ENCODE results near the gene PARD3B.

Gene PARD3B

DNA sequence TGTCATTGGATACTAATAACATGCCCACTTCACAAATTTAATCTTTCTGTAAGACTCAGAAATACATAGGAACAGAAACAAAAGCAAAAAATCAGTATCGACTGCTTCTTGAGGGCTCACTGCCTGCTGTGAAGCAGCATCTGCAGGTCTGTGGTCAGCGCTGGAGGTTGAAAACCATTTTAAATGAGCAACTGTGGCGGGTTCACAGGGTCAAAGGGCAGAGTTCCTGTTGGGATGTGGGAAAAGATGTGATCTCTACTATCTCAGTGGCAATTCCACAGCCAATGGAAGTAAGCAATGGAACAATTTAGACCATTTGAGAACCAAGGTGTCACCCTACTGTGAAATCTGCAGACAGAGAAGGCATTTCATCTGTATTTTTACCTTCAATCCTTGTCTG, 468.3 kb downstream of the PARD3B start:
- DNase-seq (ENCODE audit: insufficient read length, low spot score) (no peak), FAIRE-seq (no peak)
- TF ChIP-seq POLR2A (IDR thresholded peaks at IDR 0.05; ENCODE audit: low read depth, low read length), result no peak

DNA sequence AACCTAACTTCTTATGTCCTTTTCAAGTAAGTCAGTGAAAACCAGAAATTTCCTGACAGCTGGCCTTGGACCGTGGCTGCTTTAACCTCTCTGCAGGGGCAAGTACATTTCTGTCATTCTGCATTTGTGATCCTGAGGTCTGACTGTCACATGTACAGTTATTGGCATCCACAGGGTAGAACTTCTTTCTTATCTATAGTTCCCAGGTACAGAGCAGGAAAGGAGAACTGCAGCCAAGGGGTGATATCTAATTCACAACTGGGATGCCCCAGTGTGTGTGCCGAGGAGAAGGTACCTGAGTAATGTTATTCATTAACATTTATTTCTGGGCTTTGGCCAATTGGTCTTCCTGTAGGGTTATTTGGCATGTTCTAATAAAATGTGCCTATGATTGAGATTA, 468.9 kb downstream of the PARD3B start:
- TF ChIP-seq POLR2A (IDR thresholded peaks at IDR 0.05; ENCODE audit: low read depth, low read length), result no peak
- DNase-seq (ENCODE audit: insufficient read length, low spot score) (no peak), FAIRE-seq (no peak)

DNA sequence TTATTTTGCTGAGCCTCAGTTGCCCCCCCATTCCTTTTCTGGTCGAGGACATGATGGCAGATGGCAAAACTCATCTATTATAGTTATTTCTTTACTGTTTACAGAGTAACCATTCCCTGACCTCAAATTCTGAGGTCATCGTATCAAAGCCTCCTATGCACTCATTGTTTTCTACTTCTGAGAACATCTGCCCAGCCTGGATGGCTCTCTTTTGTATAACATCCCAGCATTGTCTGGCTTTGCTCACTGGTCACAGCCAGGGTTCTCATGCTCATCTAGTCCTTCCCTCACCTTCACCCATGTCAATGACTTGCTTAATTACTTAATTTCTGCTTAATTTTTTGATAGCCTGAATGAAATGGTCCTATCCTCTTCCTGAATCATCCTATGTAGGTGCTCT, 472.1 kb downstream of the PARD3B start:
- DNase-seq (ENCODE audit: insufficient read length, low spot score), result no peak
- TF ChIP-seq POLR2A (IDR thresholded peaks at IDR 0.05; ENCODE audit: low read depth, low read length), result no peak
- FAIRE-seq, result peak; percentile 20

DNA sequence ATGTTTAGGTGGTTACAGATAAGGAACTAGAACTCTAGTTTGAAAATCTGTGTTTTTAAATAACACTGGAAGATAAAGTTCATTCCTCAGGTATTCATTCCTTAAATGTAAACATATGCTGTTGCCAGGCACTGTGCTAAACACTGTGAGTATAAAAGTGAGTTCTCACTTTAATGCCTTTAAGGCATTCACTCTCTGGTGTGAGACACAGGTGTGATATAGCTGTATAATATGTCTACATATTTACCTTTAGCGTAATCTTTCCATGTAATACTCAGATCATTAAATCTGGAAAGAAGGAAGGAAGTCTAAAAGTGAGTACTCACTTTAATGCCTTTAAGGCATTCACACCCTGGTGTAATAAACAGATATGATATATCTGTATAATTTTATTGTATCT, 472.6 kb downstream of the PARD3B start:
- TF ChIP-seq POLR2A (IDR thresholded peaks at IDR 0.05; ENCODE audit: low read depth, low read length), result no peak
- FAIRE-seq (no peak), DNase-seq (ENCODE audit: insufficient read length, low spot score) (no peak)

DNA sequence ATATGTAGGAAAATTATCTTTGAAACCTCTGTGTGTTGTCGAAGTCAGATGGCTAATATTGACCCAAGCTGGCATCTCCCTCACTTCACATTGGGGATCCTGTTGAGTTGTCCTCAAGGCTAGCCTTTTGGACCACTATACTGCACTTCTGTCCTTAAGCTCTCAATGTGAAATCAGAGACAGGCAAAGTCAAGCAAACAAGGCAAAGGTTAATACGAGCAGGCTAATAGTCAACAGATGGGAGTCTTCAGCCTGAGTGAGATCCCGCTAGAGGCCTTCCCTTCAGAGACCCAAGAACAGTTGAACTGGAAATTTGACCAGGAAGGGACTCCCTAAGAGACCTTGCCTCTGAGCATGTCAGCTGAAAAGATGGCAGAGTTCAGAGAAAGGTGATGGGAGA, 475.4 kb downstream of the PARD3B start:
- TF ChIP-seq POLR2A (IDR thresholded peaks at IDR 0.05; ENCODE audit: low read depth, low read length), result no peak
- DNase-seq (ENCODE audit: insufficient read length, low spot score), result no peak
- no peak for FAIRE-seq

DNA sequence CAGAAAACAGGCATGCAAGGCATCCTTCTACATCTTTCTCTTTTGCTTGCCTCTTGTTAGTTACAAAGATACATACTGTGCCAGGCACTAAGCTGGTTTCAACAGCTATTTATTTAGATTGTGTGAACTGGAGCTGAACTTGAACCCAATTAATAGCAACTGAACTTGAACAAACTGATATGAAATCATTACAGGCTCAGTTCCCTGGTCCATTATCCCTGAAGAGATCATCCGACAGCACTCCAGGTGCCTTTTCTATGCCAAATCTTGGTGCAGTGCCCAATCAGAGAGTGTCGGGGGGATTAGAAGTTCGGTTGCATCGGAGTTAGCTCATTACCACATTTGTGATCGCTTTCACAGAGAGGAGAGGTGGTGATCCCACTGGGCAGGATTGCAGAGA, 477.6 kb downstream of the PARD3B start:
- DNase-seq (ENCODE audit: insufficient read length, low spot score), result no peak
- TF ChIP-seq POLR2A (IDR thresholded peaks at IDR 0.05; ENCODE audit: low read depth, low read length), result no peak
- no peak for FAIRE-seq

DNA sequence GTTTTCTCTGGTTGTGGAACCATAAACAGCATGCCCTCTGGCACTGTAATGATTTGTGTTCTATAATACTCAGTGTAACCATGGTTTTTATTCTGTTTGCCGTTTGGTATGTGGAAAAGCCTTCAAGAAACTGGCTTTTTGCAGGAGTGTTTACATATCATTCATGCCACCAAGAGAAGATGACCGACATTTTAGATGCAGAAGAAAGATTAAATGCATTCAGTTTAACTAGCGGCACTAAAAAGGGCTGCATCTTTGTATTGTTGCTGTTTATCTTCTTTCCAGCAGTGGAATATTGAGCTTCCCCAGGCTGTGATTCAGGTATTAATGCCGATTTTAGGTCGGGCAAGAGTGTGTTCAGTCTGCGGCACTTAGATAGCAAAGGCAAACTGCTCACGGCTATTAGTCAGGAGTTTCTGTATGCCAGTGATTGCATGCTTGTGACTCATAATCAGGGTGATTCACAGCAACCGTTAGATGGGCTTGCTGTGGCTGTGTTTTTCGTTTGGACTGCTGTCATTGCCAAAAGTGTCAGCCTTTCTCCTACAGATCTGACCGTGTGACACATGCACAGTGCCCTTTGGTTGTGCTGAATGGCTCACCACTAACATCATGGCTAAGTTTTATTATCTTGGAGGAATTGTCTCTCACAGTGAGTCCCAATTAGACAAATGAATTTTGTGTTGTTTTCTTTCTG, 479.7 kb downstream of the PARD3B start:
- FAIRE-seq (peak; percentile 100), DNase-seq (ENCODE audit: insufficient read length, low spot score) (peak; percentile 42)
- no peak for TF ChIP-seq POLR2A (IDR thresholded peaks at IDR 0.05; ENCODE audit: low read depth, low read length)

DNA sequence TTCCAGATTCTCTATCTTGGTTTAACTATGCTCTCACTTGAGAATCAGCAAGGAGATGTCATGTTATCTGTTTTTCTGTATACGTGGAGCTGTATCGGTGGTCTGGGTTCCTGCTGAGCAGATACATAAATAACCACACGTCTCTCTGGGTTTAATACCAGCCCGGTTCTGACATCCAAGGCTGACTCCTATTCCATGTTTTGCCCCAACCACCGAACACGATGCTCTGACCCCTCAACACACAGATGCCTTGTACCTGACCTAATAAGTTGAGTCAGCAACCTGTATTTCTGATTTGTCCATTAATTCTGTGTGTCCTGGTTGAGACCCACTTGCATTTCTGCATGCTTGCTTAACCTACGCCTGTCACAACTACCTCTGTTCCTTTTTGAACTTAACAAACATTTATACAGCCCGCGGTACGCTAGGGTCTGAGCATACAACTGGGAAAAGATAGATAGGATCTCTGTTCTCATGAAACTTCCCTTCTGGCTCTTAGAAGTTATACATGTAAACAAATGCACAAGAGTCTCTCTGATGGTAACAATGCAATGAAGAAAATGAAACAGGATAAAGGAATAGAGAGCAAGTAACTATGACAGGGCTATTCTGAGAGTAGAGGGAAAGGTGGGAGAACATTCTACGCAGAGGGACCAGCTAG, 480.4 kb downstream of the PARD3B start:
- FAIRE-seq (peak; percentile 43), DNase-seq (ENCODE audit: insufficient read length, low spot score) (no peak)
- no peak for TF ChIP-seq POLR2A (IDR thresholded peaks at IDR 0.05; ENCODE audit: low read depth, low read length)

DNA sequence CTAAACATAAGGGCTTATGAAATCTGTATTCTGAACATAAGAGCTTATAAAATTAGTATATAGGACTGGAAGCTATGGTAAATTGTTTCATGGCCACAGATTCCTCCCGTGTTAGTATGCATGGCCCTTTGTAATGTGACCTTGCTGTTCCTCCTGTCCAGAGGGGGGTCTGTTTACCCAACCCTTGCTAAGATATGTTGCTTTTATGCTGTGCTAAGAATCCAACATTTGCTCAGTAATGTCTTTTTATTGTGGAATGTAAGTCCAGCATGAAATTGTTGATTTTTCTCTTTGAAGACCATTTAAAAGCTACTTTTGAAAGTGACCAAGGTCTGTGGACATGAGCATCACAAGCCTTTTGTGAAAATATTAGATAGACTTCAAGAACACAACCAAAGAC, 485.4 kb downstream of the PARD3B start:
- DNase-seq (ENCODE audit: insufficient read length, low spot score) (no peak), FAIRE-seq (no peak)
- TF ChIP-seq POLR2A (IDR thresholded peaks at IDR 0.05; ENCODE audit: low read depth, low read length), result no peak

DNA sequence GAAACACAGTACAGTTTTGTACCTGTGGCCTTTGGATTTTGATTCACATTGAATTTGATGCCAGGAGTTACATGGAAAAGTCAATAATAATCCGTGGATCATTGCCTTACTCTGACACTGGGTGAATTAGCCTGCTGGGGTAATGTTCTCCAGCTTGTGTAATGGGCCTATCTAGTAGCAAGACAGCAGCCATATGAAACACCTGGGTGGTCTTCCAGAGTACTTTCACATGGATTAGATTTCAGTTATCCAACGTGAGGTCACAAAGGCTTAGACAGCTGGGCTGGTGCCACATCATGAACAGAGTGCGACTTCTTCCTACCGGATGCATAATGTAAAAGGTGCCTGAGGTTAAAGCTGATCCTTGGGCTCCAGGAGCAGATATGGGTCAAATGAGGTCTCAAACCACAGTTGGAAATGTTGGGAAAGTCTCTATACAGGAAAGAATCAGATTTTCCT, 486.8 kb downstream of the PARD3B start:
- FAIRE-seq, result no peak
- DNase-seq (ENCODE audit: insufficient read length, low spot score), result no peak
- no peak for TF ChIP-seq POLR2A (IDR thresholded peaks at IDR 0.05; ENCODE audit: low read depth, low read length)

DNA sequence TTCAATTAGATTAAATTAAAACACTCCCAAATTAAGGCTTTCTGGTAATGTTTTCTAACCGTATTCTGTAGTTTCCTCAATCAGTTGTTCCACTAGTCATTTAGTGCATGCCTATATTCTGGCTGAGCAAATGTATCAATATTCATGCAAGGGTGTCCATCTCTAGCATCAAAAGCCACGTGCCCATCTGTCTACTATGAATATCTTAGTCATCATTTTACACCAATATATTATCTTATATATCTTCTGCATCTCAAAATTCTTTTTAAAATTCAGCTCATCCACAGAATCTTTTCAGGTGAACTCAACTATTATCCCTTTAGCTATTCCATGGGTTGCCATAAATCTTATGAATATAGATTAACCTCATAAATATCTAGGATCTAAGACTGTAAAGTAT, 488.2 kb downstream of the PARD3B start:
- DNase-seq (ENCODE audit: insufficient read length, low spot score), result no peak
- FAIRE-seq, result no peak
- TF ChIP-seq POLR2A (IDR thresholded peaks at IDR 0.05; ENCODE audit: low read depth, low read length), result no peak

DNA sequence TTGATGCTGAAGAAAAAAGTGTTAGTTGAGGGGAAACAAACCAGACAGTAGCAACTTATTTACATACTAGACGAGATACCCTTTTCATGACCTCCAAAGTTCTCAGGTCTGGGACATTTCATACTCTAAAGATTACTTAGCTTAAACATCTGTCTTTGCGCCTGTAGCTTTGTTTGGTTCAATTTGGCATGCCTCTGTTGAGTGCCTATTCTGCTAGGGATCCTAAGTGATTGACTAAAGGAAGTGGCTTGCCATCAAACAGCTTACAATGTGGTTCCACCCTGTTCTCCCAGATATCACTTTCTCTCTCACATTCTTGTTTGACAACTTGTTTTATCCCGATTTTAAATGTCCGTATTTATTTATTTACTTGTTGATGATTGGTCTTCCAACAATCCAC, 488.8 kb downstream of the PARD3B start:
- FAIRE-seq (no peak), DNase-seq (ENCODE audit: insufficient read length, low spot score) (no peak)
- no peak for TF ChIP-seq POLR2A (IDR thresholded peaks at IDR 0.05; ENCODE audit: low read depth, low read length)

DNA sequence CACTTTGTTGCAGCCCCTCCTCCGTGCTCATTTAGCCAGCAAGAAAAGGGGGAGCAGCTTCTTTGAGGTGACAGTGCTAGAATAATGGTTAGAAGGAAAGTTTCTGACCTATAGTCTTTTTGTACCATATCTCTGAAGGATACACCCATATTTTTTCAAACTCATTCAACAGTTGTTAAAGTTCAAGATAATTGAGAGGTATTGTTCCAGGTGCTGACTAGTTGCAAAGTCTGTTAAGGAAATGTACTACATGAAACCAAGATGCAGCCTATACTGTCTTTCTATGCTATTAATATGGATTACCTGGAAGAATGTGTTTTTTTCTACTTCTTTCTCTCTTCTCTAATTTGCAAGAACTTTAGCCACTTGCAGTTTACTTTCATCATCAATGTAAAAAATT, 495.0 kb downstream of the PARD3B start:
- TF ChIP-seq POLR2A (IDR thresholded peaks at IDR 0.05; ENCODE audit: low read depth, low read length), result no peak
- DNase-seq (ENCODE audit: insufficient read length, low spot score), result no peak
- no peak for FAIRE-seq

DNA sequence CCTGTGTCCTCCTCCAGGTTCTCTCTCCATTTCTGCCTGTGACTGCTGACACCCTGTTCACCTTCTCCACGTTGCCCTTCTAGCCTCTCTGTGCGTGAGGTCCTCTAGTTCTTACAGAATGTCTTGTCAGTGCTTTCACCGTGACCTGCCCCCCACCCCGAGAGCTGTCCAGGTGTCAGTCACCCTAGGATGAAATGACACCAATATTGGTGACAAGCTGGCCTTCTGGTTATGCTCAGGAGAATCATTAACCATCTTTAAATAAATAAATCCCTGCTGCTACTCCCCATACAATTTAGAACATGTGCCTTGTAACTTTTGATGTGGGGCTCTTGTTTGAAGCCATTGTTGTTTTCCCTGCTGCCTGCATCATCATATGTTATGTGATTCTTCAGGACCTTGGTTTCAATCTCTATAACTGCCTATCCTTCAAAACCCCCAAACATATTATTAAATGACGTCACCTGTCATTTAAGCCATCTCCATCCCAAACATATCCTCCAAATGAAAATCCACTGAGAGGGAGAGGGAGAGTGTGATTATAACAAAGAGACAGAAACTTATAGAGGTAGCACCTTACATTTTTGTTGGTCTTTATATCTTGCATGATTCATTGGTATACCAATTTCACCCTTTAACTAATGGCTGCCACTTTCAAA, 496.3 kb downstream of the PARD3B start:
- FAIRE-seq (no peak), DNase-seq (ENCODE audit: insufficient read length, low spot score) (no peak)
- TF ChIP-seq POLR2A (IDR thresholded peaks at IDR 0.05; ENCODE audit: low read depth, low read length), result no peak

DNA sequence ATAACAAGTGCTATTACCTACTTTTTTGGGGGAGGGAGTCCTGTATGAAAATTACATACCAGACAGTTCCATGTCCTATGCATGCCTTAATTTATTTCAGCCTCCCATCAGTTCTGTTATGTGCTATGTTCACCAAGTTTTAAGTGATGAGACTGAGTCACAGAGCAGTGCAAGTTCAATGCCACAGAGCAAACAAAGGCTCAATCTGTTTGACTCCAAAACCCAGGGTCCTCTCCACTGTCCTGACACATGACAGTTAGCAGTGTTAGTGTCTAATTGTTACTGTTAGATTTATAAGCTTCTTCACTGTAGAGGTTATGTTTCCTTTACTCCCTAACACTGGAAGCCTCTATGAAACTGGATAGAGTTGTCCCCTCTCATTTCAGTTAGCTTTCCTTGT, 498.0 kb downstream of the PARD3B start:
- FAIRE-seq, result no peak
- TF ChIP-seq POLR2A (IDR thresholded peaks at IDR 0.05; ENCODE audit: low read depth, low read length), result no peak
- no peak for DNase-seq (ENCODE audit: insufficient read length, low spot score)
